ENCODE results near the gene SHISA9.

Gene SHISA9

DNA sequence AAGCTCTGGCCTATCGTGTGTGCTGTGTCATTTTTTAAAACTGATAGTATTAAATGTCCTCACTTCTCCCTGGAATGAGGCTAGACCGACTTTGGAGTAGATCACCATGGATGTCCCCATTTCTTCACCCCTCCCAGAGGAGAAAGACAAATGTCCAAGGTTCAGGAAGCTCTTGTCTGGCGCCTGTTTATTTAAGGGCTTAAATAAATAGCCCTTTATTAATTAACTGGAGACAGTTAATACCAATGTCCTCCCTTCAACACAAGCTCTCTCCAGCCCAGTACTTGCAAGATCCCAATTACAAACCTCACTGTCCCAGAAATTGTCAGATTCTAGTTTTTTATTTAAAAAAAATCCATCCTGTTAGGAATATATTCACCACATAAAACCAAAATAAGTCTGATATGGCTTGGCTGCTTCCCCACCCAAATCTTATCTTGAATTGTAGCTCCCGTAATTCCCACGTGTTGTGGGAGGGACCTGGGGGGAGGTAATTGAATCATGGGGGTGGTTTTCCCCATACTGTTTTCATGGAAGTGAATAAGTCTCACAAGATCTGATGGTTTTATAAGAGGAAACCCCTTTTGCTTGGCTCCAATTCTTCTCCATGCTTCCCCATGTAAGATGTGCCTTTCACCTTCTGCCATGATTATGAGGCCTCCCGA, 344.4 kb downstream of the SHISA9 start:
- no peaks in the 10 kb centered on the region for H3K9me3 ChIP-seq (ENCODE audit: control insufficient read depth, insufficient read depth, low read length)
- H3K4me3 ChIP-seq (ENCODE audit: low read depth, low read length): no peak overlapping the region
- no peaks in the 10 kb centered on the region for H3K36me3 ChIP-seq (ENCODE audit: control insufficient read depth, insufficient read depth, low read length)
- no peaks in the 10 kb centered on the region for H3K4me1 ChIP-seq (ENCODE audit: control insufficient read depth, insufficient read depth, low read length)
- H3K9ac ChIP-seq (ENCODE audit: low read depth, low read length): no peak overlapping the region
- no peaks in the 10 kb centered on the region for H3K27me3 ChIP-seq (ENCODE audit: control insufficient read depth, insufficient read depth, low read length)
- H3K27ac ChIP-seq (ENCODE audit: low read depth, low read length): no peak overlapping the region

DNA sequence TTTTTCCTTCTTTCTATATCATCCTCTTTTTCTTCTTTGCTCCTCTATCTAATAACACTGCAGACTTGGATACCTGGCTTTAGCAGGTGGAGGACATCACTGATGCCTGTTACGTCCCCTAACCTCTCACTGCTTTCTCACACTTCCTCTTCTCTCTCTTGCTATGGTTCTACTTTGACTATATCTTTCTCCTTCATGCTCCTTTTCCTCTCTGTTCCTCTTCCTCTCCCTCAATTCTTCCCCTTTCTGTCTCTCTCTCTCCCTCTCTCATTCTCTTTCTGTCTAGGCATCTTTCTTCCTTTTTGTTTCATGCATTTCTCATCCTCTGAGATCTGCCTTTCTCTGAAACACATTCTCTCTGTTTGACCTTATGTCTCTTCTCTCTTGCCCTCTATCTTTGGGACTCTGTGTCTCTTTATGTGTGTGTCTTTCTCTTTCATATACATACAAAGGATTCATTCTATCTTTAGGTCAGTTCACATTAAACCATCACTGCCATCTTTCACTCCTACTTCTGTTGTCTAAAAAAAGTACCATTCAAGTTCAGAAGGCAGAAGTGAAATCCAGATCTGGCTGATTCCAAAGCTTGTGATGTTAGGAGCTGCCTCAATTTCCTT, 353.7 kb downstream of the SHISA9 start:
- peaks cover 8% of the 10 kb centered on the region for H3K9me3 ChIP-seq (ENCODE audit: control insufficient read depth, insufficient read depth, low read length)
- no peaks in the 10 kb centered on the region for H3K27me3 ChIP-seq (ENCODE audit: control insufficient read depth, insufficient read depth, low read length)
- H3K4me1 ChIP-seq (ENCODE audit: control insufficient read depth, insufficient read depth, low read length): no peaks in the 10 kb centered on the region
- no peak overlapping the region for H3K27ac ChIP-seq (ENCODE audit: low read depth, low read length)
- no peak overlapping the region for H3K4me3 ChIP-seq (ENCODE audit: low read depth, low read length)
- H3K36me3 ChIP-seq (ENCODE audit: control insufficient read depth, insufficient read depth, low read length): no peaks in the 10 kb centered on the region; the same call in 1 of the 2 replicates
- no peak overlapping the region for H3K9ac ChIP-seq (ENCODE audit: low read depth, low read length)

DNA sequence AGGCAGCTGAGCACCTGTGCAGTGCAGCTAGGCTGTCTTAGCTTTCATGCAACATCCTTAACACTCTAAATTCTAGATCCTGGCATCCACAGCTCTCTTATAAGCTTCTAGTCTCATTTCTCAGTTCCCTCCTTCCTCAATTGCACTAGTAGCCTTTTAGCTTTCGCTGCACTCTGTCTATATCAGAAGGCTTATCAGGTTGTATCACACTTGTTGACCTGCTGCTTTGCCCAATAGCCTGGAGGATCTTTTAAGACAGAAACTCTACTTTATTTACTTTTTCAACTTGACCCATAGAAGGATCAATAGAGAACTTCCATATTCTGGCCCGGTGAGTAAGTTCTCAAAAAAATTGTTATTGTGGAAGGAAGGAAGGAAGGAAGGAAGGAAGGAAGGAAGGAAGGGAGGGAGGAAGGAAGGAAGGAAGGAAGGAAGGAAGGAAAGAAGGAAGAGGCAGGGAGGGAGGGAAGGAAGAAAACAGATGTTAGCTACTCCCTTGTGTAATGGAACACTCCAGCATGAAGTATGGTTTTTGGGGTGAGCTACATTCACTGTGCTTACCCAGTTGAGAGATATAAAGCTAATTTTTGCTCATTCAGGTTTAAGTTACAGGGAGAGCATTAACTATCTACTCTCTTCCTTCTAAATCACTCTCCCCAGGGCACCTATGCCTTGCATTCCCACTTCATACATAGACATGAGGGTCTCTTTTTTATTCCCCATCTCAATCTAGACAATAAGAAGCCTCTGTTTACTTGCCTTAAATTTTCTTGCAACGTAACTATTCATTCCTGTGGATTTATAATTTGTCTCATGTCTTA, 361.1 kb downstream of the SHISA9 start:
- no peak overlapping the region for H3K27ac ChIP-seq (ENCODE audit: low read depth, low read length)
- peaks cover 8% of the 10 kb centered on the region for H3K9me3 ChIP-seq (ENCODE audit: control insufficient read depth, insufficient read depth, low read length)
- H3K4me3 ChIP-seq (ENCODE audit: low read depth, low read length): no peak overlapping the region
- H3K9ac ChIP-seq (ENCODE audit: low read depth, low read length): no peak overlapping the region
- peaks cover 7% of the 10 kb centered on the region; the same call in 1 of the 2 replicates for H3K4me1 ChIP-seq (ENCODE audit: control insufficient read depth, insufficient read depth, low read length)
- H3K36me3 ChIP-seq (ENCODE audit: control insufficient read depth, insufficient read depth, low read length): no peaks in the 10 kb centered on the region; the same call in 1 of the 2 replicates
- no peaks in the 10 kb centered on the region for H3K27me3 ChIP-seq (ENCODE audit: control insufficient read depth, insufficient read depth, low read length)

DNA sequence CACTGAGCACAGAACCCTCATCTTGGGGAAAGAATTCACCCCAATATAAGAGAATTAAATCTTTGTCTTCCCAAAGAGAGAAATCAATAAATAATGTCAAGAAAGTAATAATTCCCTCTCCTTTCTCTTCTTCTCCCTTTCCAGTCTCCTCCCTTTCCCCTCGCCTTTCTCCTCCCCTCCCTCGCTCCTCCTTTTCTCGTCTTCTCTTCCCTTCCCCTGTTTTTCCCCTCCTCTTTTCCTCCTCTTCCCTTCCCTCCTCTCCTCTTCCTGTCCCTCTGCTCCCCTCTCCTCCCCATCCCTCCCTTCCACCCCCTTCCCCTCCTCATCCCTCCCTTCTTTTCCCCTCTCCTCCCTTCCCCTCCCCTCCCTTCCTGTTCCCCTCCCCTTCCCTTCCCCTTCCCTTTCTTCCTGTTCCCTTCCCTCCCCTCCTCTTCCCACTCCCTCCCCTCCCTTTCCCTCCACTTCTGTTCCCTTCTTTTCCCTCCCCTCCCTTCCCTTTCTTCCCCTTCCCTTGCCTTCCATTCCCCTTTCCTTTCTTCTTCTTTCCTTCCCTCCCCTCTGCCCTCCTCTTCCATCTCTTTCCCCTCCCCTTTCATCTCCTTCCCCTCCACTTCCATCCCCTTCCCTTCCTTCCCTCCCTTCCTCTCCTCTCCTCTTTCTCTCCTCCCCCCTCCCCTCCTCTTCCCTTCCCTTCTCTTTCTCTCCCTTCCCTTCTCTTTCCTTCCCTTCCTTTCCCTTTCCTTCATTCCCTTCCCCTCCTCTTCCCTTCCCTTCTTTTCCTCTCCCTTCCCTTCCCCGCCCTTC, 363.6 kb downstream of the SHISA9 start:
- no peak overlapping the region for H3K9ac ChIP-seq (ENCODE audit: low read depth, low read length)
- H3K36me3 ChIP-seq (ENCODE audit: control insufficient read depth, insufficient read depth, low read length): no peaks in the 10 kb centered on the region
- peaks cover 7% of the 10 kb centered on the region; the same call in 1 of the 2 replicates for H3K4me1 ChIP-seq (ENCODE audit: control insufficient read depth, insufficient read depth, low read length)
- no peak overlapping the region for H3K4me3 ChIP-seq (ENCODE audit: low read depth, low read length)
- H3K27ac ChIP-seq (ENCODE audit: low read depth, low read length): no peak overlapping the region
- no peaks in the 10 kb centered on the region for H3K27me3 ChIP-seq (ENCODE audit: control insufficient read depth, insufficient read depth, low read length)
- H3K9me3 ChIP-seq (ENCODE audit: control insufficient read depth, insufficient read depth, low read length): no peaks in the 10 kb centered on the region; the same call in 1 of the 2 replicates

- no peaks in the 10 kb centered on the region for H3K36me3 ChIP-seq (ENCODE audit: control insufficient read depth, insufficient read depth, low read length)
- H3K9me3 ChIP-seq (ENCODE audit: control insufficient read depth, insufficient read depth, low read length): no peaks in the 10 kb centered on the region
- H3K9ac ChIP-seq (ENCODE audit: low read depth, low read length): no peak overlapping the region
- peaks cover 7% of the 10 kb centered on the region; the same call in 1 of the 2 replicates for H3K4me1 ChIP-seq (ENCODE audit: control insufficient read depth, insufficient read depth, low read length)
- no peaks in the 10 kb centered on the region for H3K27me3 ChIP-seq (ENCODE audit: control insufficient read depth, insufficient read depth, low read length)
- no peak overlapping the region for H3K4me3 ChIP-seq (ENCODE audit: low read depth, low read length)
- H3K27ac ChIP-seq (ENCODE audit: low read depth, low read length): no peak overlapping the region
These were observed 368.0 kb downstream of the SHISA9 start for GRCh38 chr16:13269359-13269758.

GRCh38 chr16:13269905-13270528, 368.6 kb downstream of the SHISA9 start:
- H3K4me3 ChIP-seq (ENCODE audit: low read depth, low read length): no peak overlapping the region
- H3K9ac ChIP-seq (ENCODE audit: low read depth, low read length): no peak overlapping the region
- H3K9me3 ChIP-seq (ENCODE audit: control insufficient read depth, insufficient read depth, low read length): no peaks in the 10 kb centered on the region
- no peaks in the 10 kb centered on the region for H3K36me3 ChIP-seq (ENCODE audit: control insufficient read depth, insufficient read depth, low read length)
- H3K4me1 ChIP-seq (ENCODE audit: control insufficient read depth, insufficient read depth, low read length): peaks cover 7% of the 10 kb centered on the region; the same call in 1 of the 2 replicates
- no peaks in the 10 kb centered on the region for H3K27me3 ChIP-seq (ENCODE audit: control insufficient read depth, insufficient read depth, low read length)
- no peak overlapping the region for H3K27ac ChIP-seq (ENCODE audit: low read depth, low read length)

DNA sequence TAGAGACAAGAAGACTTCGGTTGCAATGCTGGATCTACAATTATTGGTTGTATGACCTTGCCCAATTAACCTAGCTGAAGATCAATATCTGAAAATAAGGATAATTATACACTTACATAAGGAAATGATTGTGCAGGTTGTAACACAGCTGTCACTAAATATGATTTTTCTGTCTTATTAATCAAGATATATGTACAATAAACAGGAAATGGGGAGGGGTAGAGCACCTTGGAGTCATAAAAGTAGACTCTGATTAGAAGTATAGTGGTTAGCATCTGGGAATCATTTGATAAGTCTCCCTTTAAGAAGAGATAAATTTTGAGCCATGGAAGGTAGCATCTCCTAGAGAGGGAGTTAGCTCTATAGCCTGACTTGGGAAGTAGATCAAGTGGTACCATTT, 369.2 kb downstream of the SHISA9 start:
- Histone ChIP-seq H3K27ac (ENCODE audit: low read depth, low read length) (no peak overlapping the region), H3K9me3 (ENCODE audit: control insufficient read depth, insufficient read depth, low read length) (no peaks in the 10 kb centered on the region), H3K4me1 (ENCODE audit: control insufficient read depth, insufficient read depth, low read length) (peaks cover 7% of the 10 kb centered on the region; the same call in 1 of the 2 replicates), H3K4me3 (ENCODE audit: low read depth, low read length) (no peak overlapping the region), H3K27me3 (ENCODE audit: control insufficient read depth, insufficient read depth, low read length) (no peaks in the 10 kb centered on the region), H3K36me3 (ENCODE audit: control insufficient read depth, insufficient read depth, low read length) (no peaks in the 10 kb centered on the region), H3K9ac (ENCODE audit: low read depth, low read length) (no peak overlapping the region)

DNA sequence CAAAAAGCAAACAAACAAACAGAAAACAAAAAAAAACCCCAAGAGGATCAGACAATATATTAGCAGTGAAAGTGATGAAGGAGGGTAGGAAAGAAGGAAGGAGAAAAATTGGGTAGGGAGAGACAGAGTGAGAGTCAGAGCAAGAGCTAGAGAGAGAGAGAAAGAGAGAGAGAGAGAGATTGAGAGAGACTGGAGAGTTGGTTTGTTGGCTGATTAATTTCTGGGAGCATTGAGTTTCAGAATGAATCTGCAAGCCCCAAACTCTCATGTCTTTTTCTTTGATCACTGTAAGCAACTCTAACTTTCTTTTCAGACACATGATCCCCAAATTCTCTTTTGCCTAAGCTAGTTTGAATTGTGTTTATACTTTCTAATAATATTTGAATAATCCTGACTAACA, 388.1 kb downstream of the SHISA9 start:
- Histone ChIP-seq H3K27ac (ENCODE audit: low read depth, low read length) (no peak overlapping the region), H3K9me3 (ENCODE audit: control insufficient read depth, insufficient read depth, low read length) (no peaks in the 10 kb centered on the region), H3K9ac (ENCODE audit: low read depth, low read length) (no peak overlapping the region), H3K36me3 (ENCODE audit: control insufficient read depth, insufficient read depth, low read length) (no peaks in the 10 kb centered on the region), H3K4me1 (ENCODE audit: control insufficient read depth, insufficient read depth, low read length) (peaks cover 14% of the 10 kb centered on the region), H3K27me3 (ENCODE audit: control insufficient read depth, insufficient read depth, low read length) (no peaks in the 10 kb centered on the region), H3K4me3 (ENCODE audit: low read depth, low read length) (no peak overlapping the region)

Measured in HUES48 (cell line).